ENCODE results near the gene COX7B2. TPM values are rescaled to one million over a fixed set of nuclear protein-coding genes. Genes with fewer than 3 reads are reported as not detected.

COX7B2 gene
- total RNA-seq, 8 experiments from 2014 or later = not detected

DNA sequence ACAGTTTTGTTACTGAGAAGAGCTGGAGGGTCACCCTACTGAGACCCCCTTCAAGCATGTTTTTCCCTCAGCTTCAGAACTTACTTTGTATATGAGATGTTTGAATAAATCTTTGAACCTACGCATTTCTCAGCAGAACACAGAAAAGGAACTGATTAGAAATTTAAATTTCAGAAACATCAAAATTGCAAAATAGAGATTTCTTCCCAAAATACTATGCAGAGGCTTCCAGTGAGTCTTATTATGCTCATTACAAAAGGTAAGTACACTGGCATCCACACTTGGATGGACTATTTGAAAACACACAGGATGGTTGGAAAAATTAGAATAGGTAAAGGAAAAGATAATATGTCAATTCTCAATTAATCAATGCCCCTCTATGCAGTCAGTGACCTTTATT, 91.2 kb downstream of the COX7B2 start:
- Histone ChIP-seq H3K4me3 (no peak overlapping the region), H3K4me1 (replicated peaks in 1 of 2) (no peaks in the 10 kb centered on the region), H3K27ac (no peak overlapping the region)
- peak in 2 of 8 experiments; percentile 56 to 80 for ATAC-seq (replicated peaks in 6 of 8)
- 0 to 100% (median 58%) methylated on average over 1 of the region's 1 CpG; no CpG with 5 or more reads in 2 of the 10 experiments for WGBS, 10 experiments
- in situ Hi-C loops (cut with MboI; ENCODE audit: low pct_unique_long_range_greater_than_20kb in 2 of 9, low sequenced_read_pairs in 9 of 9, unreplicated experiment in 9 of 9) = no loop called here

DNA sequence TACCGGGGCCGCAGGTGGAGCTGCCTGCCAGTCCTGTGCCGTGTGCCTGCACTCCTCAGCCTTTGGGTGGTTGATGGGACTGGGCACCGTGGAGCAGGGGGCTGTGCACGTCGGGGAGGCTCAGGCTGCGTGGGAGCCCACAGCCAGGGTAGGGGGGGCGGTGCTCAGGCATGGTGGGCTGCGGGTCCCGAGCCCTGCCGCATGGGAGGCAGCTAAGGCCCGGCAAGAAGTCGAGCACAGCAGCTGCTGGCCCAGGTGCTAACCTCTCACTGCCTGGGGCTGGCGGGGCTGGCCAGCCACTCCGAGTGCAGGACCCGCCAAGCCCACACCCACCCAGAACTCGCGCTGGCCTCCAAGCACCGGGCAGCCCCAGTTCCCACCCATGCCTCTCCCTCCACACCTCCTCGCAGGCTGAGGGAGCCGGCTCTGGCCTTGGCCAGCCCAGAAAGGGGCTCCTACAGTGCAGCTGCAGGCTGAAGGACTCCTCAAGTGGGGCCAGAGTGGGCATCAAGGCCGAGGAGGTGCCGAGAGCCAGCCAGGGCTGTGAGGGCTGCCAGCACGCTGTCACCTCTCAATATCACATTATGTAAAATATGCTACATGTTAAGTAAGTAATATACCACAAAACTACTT, 104.1 kb downstream of the COX7B2 start:
- no peak for ATAC-seq (replicated peaks in 6 of 8)
- Histone ChIP-seq H3K27ac (no peak overlapping the region), H3K4me3 (no peak overlapping the region), H3K4me1 (replicated peaks in 1 of 2) (no peaks in the 10 kb centered on the region)
- 33 to 93% methylated on average over 2 to 3 of the region's 24 CpGs; no CpG with 5 or more reads in 8 of the 10 experiments for WGBS, 10 experiments
- in situ Hi-C loops (cut with MboI; ENCODE audit: low pct_unique_long_range_greater_than_20kb in 2 of 9, low sequenced_read_pairs in 9 of 9, unreplicated experiment in 9 of 9) = no loop called here

DNA sequence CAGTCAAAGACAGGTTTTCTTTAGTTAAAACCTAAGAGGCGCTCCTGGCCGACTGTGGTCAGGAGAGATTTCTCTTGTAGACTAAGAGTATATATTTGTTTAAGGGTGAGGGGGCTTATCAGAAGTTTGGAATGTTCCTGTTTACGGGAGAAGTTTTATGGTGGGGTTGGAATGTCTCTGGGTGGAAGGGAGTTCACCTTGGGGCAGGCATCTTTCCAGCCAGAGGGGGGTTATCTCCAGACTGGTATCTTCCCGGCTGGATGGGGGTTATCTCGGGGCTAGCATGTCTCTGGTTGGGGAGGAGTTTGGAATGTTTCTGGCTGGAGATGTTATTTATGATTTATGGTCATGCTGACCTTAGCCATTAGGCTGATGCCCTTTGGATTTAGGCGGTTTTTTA, 116.0 kb downstream of the COX7B2 start:
- no peak overlapping the region for H3K27ac ChIP-seq
- no peak for ATAC-seq (replicated peaks in 6 of 8)
- in situ Hi-C loops (cut with MboI; ENCODE audit: low pct_unique_long_range_greater_than_20kb in 2 of 9, low sequenced_read_pairs in 9 of 9, unreplicated experiment in 9 of 9) = no loop called here

DNA sequence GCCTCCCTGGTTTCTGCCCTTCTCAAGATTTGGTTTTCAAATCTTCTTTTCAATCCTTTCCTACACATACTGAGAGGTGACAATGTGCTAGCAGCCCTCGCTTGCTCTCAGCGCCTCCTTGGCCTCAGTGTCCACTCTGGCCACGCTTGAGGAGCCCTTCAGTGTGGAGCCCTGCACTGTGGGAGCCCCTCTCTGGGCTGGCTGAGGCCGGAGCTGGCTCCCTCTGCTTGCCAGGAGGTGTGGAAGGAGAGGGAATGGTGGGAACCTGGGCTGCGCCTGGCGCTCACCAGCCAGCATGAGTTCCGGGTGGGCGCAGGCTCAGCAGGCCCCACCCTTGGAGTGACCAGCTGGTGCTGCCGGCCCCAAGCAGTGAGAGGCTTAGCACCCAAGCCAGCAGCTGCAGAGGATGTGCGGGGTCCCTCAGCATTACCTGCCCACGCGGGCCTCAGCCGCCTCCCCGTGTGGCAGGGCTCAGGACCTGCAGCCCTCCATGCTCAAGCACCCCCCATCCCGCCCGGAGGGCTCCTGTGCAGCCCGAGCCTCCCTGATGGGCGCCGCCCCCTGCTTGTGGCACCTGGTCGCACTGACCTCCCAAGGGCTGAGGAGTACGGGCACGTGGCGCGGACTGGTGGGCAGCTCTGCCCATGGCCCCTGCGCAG, 127.5 kb downstream of the COX7B2 start:
- H3K4me1 ChIP-seq (replicated peaks in 1 of 2) = no peaks in the 10 kb centered on the region
- no peak for ATAC-seq (replicated peaks in 6 of 8)
- H3K27ac ChIP-seq = no peak overlapping the region
- in situ Hi-C loops (cut with MboI; ENCODE audit: low pct_unique_long_range_greater_than_20kb in 2 of 9, low sequenced_read_pairs in 9 of 9, unreplicated experiment in 9 of 9) = no loop called here
- H3K4me3 ChIP-seq = no peak overlapping the region
- 0 to 100% (median 78%) methylated on average over 1 to 4 of the region's 25 CpGs; no CpG with 5 or more reads in 4 of the 10 experiments for WGBS, 10 experiments

More for the DNA sequence above, 116.0 kb downstream of the COX7B2 start:
- Histone ChIP-seq H3K4me3 (no peak overlapping the region), H3K4me1 (replicated peaks in 1 of 2) (no peaks in the 10 kb centered on the region)
- whole genome bisulfite sequencing, 10 experiments = 10 to 100% (median 87%) methylated on average over 1 to 5 of the region's 6 CpGs; no CpG with 5 or more reads in 2 of the 10 experiments

DNA sequence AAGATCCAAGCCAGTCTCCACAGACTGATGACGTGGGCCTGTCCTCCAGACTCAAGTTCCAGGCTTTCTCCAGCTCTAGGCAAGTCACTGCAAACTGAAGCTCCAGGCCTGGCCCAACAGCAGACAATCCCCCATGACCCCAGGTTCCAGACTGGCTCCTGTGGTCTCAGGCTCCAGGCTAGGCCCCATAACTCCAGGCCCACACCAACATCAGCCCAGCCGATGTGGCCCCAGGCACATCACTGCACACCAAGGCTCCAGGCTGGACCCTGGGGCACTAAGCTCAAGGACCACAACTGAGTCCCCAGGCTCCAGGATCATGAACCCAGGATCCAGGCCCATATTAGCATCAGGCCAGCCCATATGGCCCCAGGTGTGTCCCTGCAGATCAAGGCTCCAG, 143.6 kb downstream of the COX7B2 start:
- no peak overlapping the region for H3K4me3 ChIP-seq
- in situ Hi-C loops (cut with MboI; ENCODE audit: low pct_unique_long_range_greater_than_20kb in 2 of 9, low sequenced_read_pairs in 9 of 9, unreplicated experiment in 9 of 9) = no loop called here
- ATAC-seq (replicated peaks in 6 of 8) = no peak
- WGBS, 10 experiments = 0 to 100% methylated on average over 1 of the region's 2 CpGs; no CpG with 5 or more reads in 8 of the 10 experiments
- no peak overlapping the region for H3K27ac ChIP-seq
- H3K4me1 ChIP-seq (replicated peaks in 1 of 2) = no peaks in the 10 kb centered on the region

DNA sequence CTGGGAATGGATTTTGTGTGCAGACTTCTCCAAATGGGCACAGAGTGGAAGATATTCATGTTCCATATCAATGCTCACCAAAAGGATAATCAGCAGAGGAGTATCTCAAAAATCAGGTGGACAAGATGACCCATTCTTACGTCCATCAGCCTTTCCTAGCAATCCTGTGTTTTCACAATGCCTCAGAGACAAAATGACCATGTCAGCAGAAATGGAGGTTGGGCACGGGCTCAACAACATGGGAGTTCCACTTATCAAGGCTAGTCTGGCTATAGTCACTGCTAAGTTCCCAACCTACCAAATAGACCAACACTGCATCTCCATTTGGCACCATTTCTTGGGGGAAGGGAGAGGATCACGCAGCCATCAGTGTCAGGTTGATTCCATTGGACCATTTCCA, 179.0 kb downstream of the COX7B2 start:
- no peaks in the 10 kb centered on the region for H3K4me1 ChIP-seq (replicated peaks in 1 of 2)
- ATAC-seq (replicated peaks in 6 of 8) = no peak
- in situ Hi-C loops (cut with MboI; ENCODE audit: low pct_unique_long_range_greater_than_20kb in 2 of 9, low sequenced_read_pairs in 9 of 9, unreplicated experiment in 9 of 9) = no loop called here
- WGBS, 10 experiments = 0 to 90% (median 51%) methylated on average over 1 to 3 of the region's 3 CpGs; no CpG with 5 or more reads in 1 of the 10 experiments
- H3K27ac ChIP-seq = no peak overlapping the region
- H3K4me3 ChIP-seq = no peak overlapping the region

DNA sequence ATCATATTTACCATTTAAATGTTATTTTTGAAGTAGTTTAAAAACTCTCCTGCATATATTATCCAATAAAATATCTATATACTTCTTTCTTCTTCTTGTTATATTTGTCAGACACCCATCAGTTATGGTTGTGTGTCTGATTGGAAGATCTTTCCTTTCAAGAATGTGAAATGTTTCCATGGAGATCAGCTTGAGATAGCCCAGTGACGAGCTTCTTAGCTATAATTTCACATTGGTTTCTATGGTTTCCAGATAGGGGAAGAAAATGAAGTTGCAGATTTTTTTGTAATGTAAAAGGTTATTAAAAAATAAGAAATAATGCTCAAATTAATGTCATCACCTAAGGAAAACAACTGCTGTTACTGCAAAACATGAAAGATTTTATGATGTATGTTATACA, 189.0 kb downstream of the COX7B2 start:
- ATAC-seq (replicated peaks in 6 of 8) = no peak
- 0 to 100% (median 64%) methylated on average over 1 of the region's 1 CpG; no CpG with 5 or more reads in 1 of the 10 experiments for WGBS, 10 experiments
- Histone ChIP-seq H3K27ac (no peak overlapping the region), H3K4me1 (replicated peaks in 1 of 2) (no peaks in the 10 kb centered on the region), H3K4me3 (no peak overlapping the region)
- in situ Hi-C loops (cut with MboI; ENCODE audit: low pct_unique_long_range_greater_than_20kb in 2 of 9, low sequenced_read_pairs in 9 of 9, unreplicated experiment in 9 of 9) = no loop called here

DNA sequence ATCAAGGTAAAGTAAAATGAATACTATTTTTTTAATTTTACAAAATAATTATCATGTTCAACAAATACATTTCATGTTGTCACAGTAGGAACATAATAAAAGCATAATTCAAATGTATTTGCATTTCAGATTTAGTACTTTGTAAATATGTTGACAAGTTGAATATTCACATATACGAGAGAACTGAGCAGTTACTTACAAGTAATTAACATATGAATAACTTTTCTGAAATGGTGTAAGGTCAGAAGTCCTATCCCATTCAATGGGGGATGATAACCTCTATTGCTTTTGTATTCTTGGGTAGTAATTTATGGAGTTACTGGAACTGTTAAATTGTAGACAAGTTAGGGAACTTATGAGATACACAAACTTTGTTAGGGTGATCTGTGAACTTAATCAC, 191.1 kb downstream of the COX7B2 start:
- in situ Hi-C loops (cut with MboI; ENCODE audit: low pct_unique_long_range_greater_than_20kb in 2 of 9, low sequenced_read_pairs in 9 of 9, unreplicated experiment in 9 of 9) = no loop called here
- Histone ChIP-seq H3K4me3 (no peak overlapping the region), H3K27ac (no peak overlapping the region), H3K4me1 (replicated peaks in 1 of 2) (no peaks in the 10 kb centered on the region)
- 0 to 80% (median 0%) methylated on average over 1 of the region's 1 CpG; no CpG with 5 or more reads in 1 of the 10 experiments for WGBS, 10 experiments
- ATAC-seq (replicated peaks in 6 of 8) = peak in 3 of 8 experiments; percentile 59 to 88 (median 59)

DNA sequence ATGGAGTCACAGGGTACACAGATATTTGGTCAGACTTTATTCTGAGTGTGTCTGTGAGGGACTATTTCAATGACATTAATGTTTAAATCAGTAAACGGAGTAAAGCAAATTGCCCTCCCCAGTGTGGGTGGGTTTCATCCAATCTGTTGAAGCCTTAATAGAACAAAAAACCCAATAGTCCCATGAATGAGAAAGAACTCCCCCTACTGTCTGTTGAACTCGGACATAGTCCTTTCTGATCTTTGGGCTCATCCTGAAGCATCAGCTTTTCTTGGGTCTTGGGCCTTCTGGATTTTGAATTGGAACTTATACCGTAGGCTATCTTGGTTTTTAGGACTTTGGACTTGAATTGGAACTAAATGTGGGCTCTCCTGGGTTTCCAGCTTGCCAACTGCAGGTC, 193.6 kb downstream of the COX7B2 start:
- no peak overlapping the region for H3K27ac ChIP-seq
- in situ Hi-C loops (cut with MboI; ENCODE audit: low pct_unique_long_range_greater_than_20kb in 2 of 9, low sequenced_read_pairs in 9 of 9, unreplicated experiment in 9 of 9) = no loop called here
- no peaks in the 10 kb centered on the region for H3K4me1 ChIP-seq (replicated peaks in 1 of 2)
- ATAC-seq (replicated peaks in 6 of 8) = no peak
- WGBS, 10 experiments = 0 to 100% (median 66%) methylated on average over 1 to 3 of the region's 3 CpGs; no CpG with 5 or more reads in 2 of the 10 experiments
- H3K4me3 ChIP-seq = no peak overlapping the region

DNA sequence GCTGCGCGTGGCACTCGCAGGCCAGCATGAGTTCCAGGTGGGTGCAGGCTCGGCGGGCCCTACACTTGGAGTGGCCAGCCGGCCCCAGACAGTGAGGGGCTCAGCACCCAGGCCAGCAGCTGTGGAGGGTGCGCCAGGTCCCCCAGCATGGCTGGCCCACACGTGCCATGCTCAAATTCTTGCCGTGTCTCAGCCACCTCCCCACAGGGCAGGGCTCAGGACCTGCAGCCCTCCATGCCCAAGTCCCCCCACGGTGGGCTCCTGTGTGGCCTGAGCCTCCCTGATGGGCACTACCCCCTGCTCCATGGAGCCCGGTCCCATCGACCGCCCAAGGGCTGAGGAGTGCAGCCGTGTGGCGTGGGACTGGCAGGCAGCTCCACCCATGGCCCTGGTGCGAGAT, 210.2 kb downstream of the COX7B2 start:
- H3K4me1 ChIP-seq (replicated peaks in 1 of 2) = no peaks in the 10 kb centered on the region
- WGBS, 10 experiments = 20 to 73% methylated on average over 1 to 3 of the region's 16 CpGs; no CpG with 5 or more reads in 8 of the 10 experiments
- ATAC-seq (replicated peaks in 6 of 8) = no peak
- no peak overlapping the region for H3K27ac ChIP-seq
- in situ Hi-C loops (cut with MboI; ENCODE audit: low pct_unique_long_range_greater_than_20kb in 2 of 9, low sequenced_read_pairs in 9 of 9, unreplicated experiment in 9 of 9) = no loop called here
- no peak overlapping the region for H3K4me3 ChIP-seq

Other genes starting within 250 kb of the COX7B2 start
- under 1 TPM; under 0.01 to 0.38 (median 0.06) TPM for gene GABRA4, start 84.3 kb upstream of the COX7B2 start, total RNA-seq
- gene GABRB1, start 122.3 kb upstream of the COX7B2 start, total RNA-seq = 1 to 10 TPM in 4 of 8 experiments, under 1 TPM in 3, not detected in 1; 0.17 to 7.3 (median 1.7) TPM